SK-N-SH (cell line): ENCODE data around the gene EXOC4.

ENCODE experiments used
- CTCF ChIP-seq: fragments of 200-600 bp; sonication (generic); IDR thresholded peaks from 2 replicates; pipeline ENCODE4 v1.6.1; 2017; ENCODE audit warnings: antibody characterized with exemption, mild to moderate bottlenecking, moderate library complexity
- EZH2phosphoT487 ChIP-seq: fragments of 200-600 bp; sonication (generic); IDR thresholded peaks from 2 replicates; pipeline ENCODE4 v1.6.1; 2017; ENCODE audit warnings: low read depth, mixed run types, mild to moderate bottlenecking, antibody characterized with exemption, moderate library complexity, borderline replicate concordance
- SMC3 ChIP-seq: IDR thresholded peaks from 2 replicates; pipeline ENCODE4 v1.6.1; 2012; ENCODE audit warnings: low read depth, low read length, improper control_type of control experiment
- USF2 ChIP-seq: fragments of 150-350 bp; IDR thresholded peaks from 2 replicates; pipeline ENCODE4 v1.6.1; 2017; ENCODE audit warnings: antibody characterized with exemption, low read length, low read depth, borderline replicate concordance
- TF ChIP-seq, protein P1 (sequence below): IDR thresholded peaks from 2 replicates; pipeline ENCODE4 v1.4.0; 2012; ENCODE audit warnings: low read depth, borderline replicate concordance

GRCh38 chr7:133783276-133783675 is 530.4 kb downstream of the EXOC4 start:
- TF ChIP-seq USF2: no peak
- TF ChIP-seq CTCF: no peak
- TF ChIP-seq, protein P1, sequence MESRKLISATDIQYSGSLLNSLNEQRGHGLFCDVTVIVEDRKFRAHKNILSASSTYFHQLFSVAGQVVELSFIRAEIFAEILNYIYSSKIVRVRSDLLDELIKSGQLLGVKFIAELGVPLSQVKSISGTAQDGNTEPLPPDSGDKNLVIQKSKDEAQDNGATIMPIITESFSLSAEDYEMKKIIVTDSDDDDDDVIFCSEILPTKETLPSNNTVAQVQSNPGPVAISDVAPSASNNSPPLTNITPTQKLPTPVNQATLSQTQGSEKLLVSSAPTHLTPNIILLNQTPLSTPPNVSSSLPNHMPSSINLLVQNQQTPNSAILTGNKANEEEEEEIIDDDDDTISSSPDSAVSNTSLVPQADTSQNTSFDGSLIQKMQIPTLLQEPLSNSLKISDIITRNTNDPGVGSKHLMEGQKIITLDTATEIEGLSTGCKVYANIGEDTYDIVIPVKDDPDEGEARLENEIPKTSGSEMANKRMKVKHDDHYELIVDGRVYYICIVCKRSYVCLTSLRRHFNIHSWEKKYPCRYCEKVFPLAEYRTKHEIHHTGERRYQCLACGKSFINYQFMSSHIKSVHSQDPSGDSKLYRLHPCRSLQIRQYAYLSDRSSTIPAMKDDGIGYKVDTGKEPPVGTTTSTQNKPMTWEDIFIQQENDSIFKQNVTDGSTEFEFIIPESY: no peak
- TF ChIP-seq SMC3: no peak
- no peak for TF ChIP-seq EZH2phosphoT487
